Small intestine (tissue), 7 donors: ENCODE data around the gene DACH1. TPM values are rescaled to one million over a fixed set of nuclear protein-coding genes. Genes with fewer than 3 reads are reported as not detected.
A peak's percentile ranks its signal among the peaks of the same experiment; 100 is the strongest.

Experiments
- DNase-seq, 2 donors: peaks; one replicate each; pipeline versions ENCODE4 v3.0.0 to v3.0.0-alpha.2; 2013
- FAIRE-seq: peaks from 2 replicates; lab custom pipeline; 2012; peaks lifted over from hg19 to GRCh38; lab: Jason Lieb, UNC
- H3K27ac ChIP-seq, 3 donors: one replicate each; pipeline ENCODE4 v1.5.1; 2013; ENCODE audit warnings: low read length in 2 of 3, mild to moderate bottlenecking in 2 of 3, control low read depth in 1 of 3, inconsistent platforms in 1 of 3, low read depth in 1 of 3, moderate library complexity in 1 of 3
- H3K27me3 ChIP-seq, 3 donors: one replicate each; pipeline ENCODE4 v1.6.1; 2013; ENCODE audit warnings: low read length in 3 of 3, inconsistent platforms in 1 of 3; ENCODE audit not compliant: control insufficient read depth in 3 of 3, insufficient read depth in 3 of 3
- H3K36me3 ChIP-seq, 3 donors: one replicate each; pipeline ENCODE4 v1.6.1; 2013; ENCODE audit warnings: low read length in 3 of 3, inconsistent platforms in 1 of 3, low read depth in 1 of 3, mild to moderate bottlenecking in 1 of 3, moderate library complexity in 1 of 3; ENCODE audit not compliant: control insufficient read depth in 3 of 3, insufficient read depth in 2 of 3
- H3K4me1 ChIP-seq, 3 donors: one replicate each; pipeline ENCODE4 v1.6.1; 2013; ENCODE audit warnings: low read length in 2 of 3, inconsistent platforms in 1 of 3, low read depth in 1 of 3, mild to moderate bottlenecking in 1 of 3, moderate library complexity in 1 of 3; ENCODE audit not compliant: control insufficient read depth in 3 of 3, insufficient read depth in 2 of 3
- H3K4me3 ChIP-seq, 3 donors: one replicate each; pipeline ENCODE4 v1.5.1; 2013; ENCODE audit warnings: low read length in 3 of 3, control low read depth in 1 of 3, inconsistent platforms in 1 of 3, low read depth in 1 of 3, mild to moderate bottlenecking in 1 of 3, moderate library complexity in 1 of 3
- H3K9me3 ChIP-seq, 2 donors: one replicate each; pipeline ENCODE4 v1.6.1; 2013; ENCODE audit warnings: low read depth in 1 of 2, low read length in 1 of 2; ENCODE audit not compliant: control insufficient read depth in 2 of 2, insufficient read depth in 1 of 2
- WGBS, 3 donors: extraction: QIAGEN DNeasy Blood & Tissue Kit; methylation state at CpG; one replicate each; pipeline ENCODE4 v1.1.7; 2013; 5-methylcytosine and 5-hydroxymethylcytosine counted together
- polyA plus RNA-seq, 4 donors: library from polyadenylated mRNA; stranded (reverse) in 3 of 4; unstranded in 1 of 4; fragments of 200-250 nt in 3 of 4; fragments of 120-200 nt in 1 of 4; gene quantifications; one replicate each; pipeline versions ENCODE4 v1.2.1 to v1.2.3, GENCODE V29; 2013
- donor health status: healthy with polysubstance abuse.
- donor health status: control.
- donor health status: control.
- donor health status: Bipolar disorder and iron deficiency.
- donor health status: healthy.

Gene DACH1
- polyA plus RNA-seq, 4 donors = 1.8 to 30.2 (median 4.3) TPM

DNA sequence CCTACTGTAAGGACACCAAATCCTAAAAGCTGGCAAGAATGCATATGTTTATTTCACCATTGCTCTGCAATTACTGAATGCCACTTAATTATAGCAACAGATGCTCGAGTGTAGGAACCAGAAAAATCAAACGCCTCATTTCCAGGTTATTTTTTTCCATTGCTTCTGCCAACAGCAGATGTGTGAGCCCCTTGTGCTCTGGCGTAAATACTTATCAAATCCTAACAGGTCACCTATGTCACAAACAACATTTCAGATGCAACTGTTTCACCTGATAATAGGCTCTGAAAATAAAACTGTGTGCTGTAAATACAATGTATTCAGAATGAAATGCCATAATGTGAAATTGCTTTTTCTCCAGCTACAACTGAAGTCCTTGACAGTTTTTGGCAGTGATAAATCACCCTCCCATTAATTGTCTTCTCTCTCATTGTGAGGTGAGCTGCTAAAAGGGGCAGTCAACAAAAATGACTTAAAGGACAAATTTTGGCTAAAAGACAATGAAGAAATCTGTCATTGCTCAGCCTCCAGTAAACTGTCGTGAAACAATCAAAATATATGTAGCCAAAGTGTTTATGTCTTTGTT lies 344.0 kb downstream of the DACH1 start:
- Histone ChIP-seq H3K27ac (no peak overlapping the region), H3K36me3 (no peaks in the 10 kb centered on the region), H3K4me3 (no peak overlapping the region), H3K27me3 (no peaks in the 10 kb centered on the region), H3K4me1 (peaks cover 0 to 3% (median 0%) of the 10 kb centered on the region in 3 donors), H3K9me3 (no peaks in the 10 kb centered on the region)
- FAIRE-seq (no peak), DNase-seq (no peak)
- 70 to 83% (median 73%) methylated on average over 4 of the region's 4 CpGs for WGBS, 3 donors

DNA sequence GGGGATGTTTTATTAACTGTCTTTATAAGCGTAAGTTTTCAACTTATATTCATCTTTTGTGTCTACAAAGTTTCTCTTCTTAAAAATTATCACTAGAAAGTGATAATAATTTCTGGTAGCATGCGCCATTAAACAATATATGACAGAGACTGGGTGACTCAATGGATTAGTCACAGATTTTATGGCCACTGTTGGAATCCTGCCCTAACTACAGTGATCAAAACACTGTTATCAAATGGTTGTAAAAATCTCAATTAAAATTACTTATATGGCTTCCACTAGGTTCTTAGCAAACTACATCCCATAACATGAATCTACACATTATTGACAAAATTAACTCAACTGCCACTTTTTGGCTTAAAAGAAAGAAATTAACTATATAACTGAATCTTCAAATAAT lies 350.0 kb downstream of the DACH1 start:
- 19 to 63% (median 48%) methylated on average over 2 of the region's 2 CpGs for WGBS, 3 donors
- no peaks in the 10 kb centered on the region for H3K9me3 ChIP-seq
- no peak overlapping the region for H3K4me3 ChIP-seq
- H3K4me1 ChIP-seq = peaks cover 0 to 3% (median 2%) of the 10 kb centered on the region in 3 donors
- DNase-seq (peak; percentile 58 to 90), FAIRE-seq (peak; percentile 91)
- no peaks in the 10 kb centered on the region for H3K27me3 ChIP-seq
- no peak overlapping the region for H3K27ac ChIP-seq
- peaks cover 0 to 2% (median 0%) of the 10 kb centered on the region in 3 donors for H3K36me3 ChIP-seq

DNA sequence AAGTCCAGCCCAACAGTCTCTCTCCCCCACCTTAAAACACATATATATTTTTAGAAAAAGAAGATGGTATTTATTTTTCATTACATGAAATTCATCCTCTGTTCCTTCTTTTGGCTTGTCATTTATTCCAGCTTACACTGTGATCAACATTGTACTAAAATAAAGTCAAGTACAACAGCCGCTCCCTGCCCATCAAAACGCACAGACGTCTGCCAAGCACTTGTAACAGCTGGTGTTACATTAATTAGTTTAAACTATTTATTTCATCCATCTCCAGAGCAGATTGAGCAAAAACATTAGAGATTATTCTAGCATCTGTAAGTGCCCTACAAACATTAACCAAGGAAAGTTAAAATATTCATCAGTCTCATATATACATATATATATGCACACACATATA lies 350.5 kb downstream of the DACH1 start:
- Histone ChIP-seq H3K9me3 (no peaks in the 10 kb centered on the region), H3K4me1 (peaks cover 0 to 3% (median 2%) of the 10 kb centered on the region in 3 donors), H3K27ac (no peak overlapping the region), H3K36me3 (peaks cover 0 to 2% (median 0%) of the 10 kb centered on the region in 3 donors), H3K4me3 (no peak overlapping the region), H3K27me3 (no peaks in the 10 kb centered on the region)
- 22 to 51% (median 40%) methylated on average over 3 of the region's 3 CpGs for WGBS, 3 donors
- DNase-seq (peak in 1 of 2 donors; percentile 10), FAIRE-seq (no peak)

DNA sequence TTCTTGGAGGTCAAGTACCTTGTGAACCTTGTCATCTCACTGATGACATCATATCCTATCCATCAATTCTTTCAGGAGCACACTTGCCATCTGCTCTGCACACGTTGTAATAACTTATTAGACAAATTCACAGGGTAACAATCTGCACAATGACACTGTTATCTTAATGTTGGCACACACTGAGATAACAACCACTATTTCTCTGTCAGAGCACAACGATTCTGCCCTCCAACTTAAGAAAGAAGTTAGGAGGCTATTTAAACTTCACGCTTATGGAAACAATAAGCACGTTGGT lies 351.3 kb downstream of the DACH1 start:
- 16 to 37% (median 29%) methylated on average over 4 of the region's 4 CpGs for WGBS, 3 donors
- Histone ChIP-seq H3K36me3 (peaks cover 0 to 2% (median 0%) of the 10 kb centered on the region in 3 donors), H3K27me3 (no peaks in the 10 kb centered on the region), H3K4me1 (peaks cover 0 to 2% (median 0%) of the 10 kb centered on the region in 3 donors), H3K27ac (no peak overlapping the region), H3K4me3 (no peak overlapping the region), H3K9me3 (no peaks in the 10 kb centered on the region)
- DNase-seq (peak; percentile 36 to 70), FAIRE-seq (no peak)

DNA sequence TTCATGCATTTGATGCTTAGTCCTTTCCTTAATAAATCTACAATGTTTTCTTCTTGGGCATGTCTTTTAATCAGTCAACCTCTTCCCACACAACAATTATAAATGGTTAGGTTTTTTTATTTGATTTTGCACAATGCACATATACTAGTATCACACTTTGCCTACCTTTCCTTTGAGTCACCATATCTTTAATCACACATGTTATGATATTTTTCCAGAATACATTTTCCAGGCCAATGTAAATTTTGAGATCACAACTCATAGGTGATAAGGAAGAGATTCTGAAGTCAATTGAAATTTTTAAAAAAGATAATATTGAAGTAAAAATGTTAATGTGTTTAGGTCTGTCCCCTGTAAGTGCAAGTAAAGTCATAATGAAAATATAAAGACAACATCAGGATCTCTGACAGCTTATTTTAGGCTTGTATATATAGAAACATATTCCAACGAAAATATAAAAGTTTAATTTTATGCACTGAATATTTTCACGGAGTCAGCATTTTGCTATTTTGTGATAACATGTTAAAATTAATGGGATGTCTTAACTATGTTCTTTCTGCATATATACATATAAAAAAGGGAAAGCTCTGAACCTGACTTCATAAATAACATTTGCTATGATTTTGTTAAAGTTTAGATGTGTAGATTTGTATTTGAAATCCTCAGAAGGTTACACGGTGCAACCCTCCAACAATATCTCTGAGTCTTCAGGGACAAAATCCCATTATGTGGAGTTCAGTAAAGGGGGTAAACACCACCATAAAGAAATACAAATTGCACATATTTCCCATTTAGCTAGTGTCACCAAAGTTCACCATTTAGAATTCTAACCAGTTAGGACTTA lies 351.9 kb downstream of the DACH1 start:
- WGBS, 3 donors = 75 to 88% (median 80%) methylated on average over 3 of the region's 3 CpGs
- H3K4me1 ChIP-seq = peaks cover 0 to 2% (median 0%) of the 10 kb centered on the region in 3 donors
- no peaks in the 10 kb centered on the region for H3K27me3 ChIP-seq
- DNase-seq (no peak), FAIRE-seq (no peak)
- H3K9me3 ChIP-seq = no peaks in the 10 kb centered on the region
- no peak overlapping the region for H3K27ac ChIP-seq
- no peak overlapping the region for H3K4me3 ChIP-seq
- peaks cover 0 to 2% (median 0%) of the 10 kb centered on the region in 3 donors for H3K36me3 ChIP-seq

DNA sequence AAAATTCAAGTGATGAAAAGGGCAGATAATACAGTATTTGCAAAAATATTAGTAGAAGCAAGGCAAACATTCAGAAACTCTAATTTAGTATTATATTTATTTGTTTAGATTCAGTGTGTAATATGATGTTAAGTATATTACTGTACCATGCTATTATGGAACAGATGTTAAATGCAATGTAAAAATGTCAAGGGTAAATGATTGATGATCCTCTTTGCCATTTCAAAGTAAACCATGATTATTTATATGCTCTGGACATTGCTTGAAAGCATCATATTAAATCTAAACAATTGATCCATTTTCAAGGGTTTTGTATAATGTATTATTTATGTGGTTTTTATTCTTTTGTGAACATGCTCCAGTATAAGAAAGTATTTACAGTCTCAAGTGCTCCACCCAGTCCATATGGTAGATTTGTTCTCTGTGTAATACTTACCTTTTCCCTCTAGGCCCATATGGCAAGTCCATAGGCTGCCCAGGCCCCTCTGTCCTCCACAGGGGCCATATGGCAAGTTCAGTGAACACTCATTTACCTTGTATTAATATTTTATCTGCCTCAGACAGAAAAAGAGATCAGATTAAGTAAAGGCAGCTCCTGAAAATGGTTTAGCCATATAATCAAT lies 353.5 kb downstream of the DACH1 start:
- FAIRE-seq = no peak

DNA sequence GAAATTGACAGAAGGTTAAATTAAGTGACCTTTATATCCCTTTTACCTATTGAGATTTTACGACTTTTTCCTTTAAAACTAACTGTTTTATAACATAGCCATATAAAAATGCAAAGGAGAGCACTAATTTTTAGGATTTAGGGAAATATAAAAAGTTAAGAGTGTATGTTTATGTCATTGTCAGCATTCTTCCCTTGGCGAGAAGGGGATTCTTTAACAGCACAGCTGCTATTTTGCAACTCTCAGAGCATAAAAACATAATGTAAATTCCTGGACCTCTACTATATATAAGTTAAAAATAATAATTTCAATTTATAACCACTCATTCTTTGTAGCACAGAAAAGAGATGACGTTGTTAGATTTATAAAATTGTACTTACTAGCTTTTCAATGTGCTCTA lies 363.2 kb downstream of the DACH1 start:
- DNase-seq (no peak), FAIRE-seq (no peak)
- H3K36me3 ChIP-seq = peaks cover 0 to 4% (median 0%) of the 10 kb centered on the region in 3 donors

More for the DNA sequence above, 353.5 kb downstream of the DACH1 start:
- H3K36me3 ChIP-seq = peaks cover 0 to 2% (median 0%) of the 10 kb centered on the region in 3 donors
- H3K4me3 ChIP-seq = no peak overlapping the region
- peak in 1 of 2 donors; percentile 31 for DNase-seq
- H3K27ac ChIP-seq = no peak overlapping the region
- H3K4me1 ChIP-seq = peaks cover 0 to 2% (median 0%) of the 10 kb centered on the region in 3 donors
- no peaks in the 10 kb centered on the region for H3K9me3 ChIP-seq
- no peaks in the 10 kb centered on the region for H3K27me3 ChIP-seq

DNA sequence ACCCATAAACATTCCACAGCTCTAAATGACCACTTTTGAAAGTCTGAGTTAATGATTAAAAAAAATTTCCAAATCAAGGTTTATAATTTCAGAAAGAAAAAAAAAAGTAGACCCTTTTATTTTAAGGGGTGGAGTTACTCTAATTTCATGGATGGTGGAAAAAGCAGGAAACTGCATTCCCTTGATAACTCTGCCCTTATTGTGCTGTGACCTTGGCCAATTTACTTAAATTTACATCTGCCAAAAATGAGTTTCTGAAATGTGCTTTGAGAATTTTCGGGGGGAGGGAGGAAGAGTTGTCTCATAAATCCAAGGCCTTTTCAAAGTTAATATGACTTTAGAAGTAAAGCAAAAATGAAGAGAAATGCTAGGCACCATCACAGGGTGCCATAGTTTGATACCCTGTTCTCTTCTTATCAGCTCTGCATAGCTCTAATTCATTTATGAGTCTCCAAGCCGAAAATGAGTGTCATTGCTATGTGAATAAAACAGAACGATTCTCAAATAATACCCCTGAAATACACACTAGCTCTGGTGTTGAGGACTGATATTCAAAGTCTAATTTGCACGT lies 367.0 kb downstream of the DACH1 start:
- FAIRE-seq (no peak), DNase-seq (no peak)
- H3K27ac ChIP-seq = no peak overlapping the region
- H3K27me3 ChIP-seq = no peaks in the 10 kb centered on the region
- no peak overlapping the region for H3K4me3 ChIP-seq
- peaks cover 0 to 7% (median 0%) of the 10 kb centered on the region in 3 donors for H3K36me3 ChIP-seq
- 75 to 78% (median 76%) methylated on average over 4 of the region's 4 CpGs for WGBS, 3 donors
- H3K4me1 ChIP-seq = no peaks in the 10 kb centered on the region
- H3K9me3 ChIP-seq = no peaks in the 10 kb centered on the region

More for the DNA sequence above, 363.2 kb downstream of the DACH1 start:
- Histone ChIP-seq H3K27me3 (no peaks in the 10 kb centered on the region), H3K4me3 (no peak overlapping the region), H3K27ac (no peak overlapping the region), H3K4me1 (no peaks in the 10 kb centered on the region), H3K9me3 (no peaks in the 10 kb centered on the region)
- 85 to 91% (median 88%) methylated on average over 3 of the region's 3 CpGs for WGBS, 3 donors
